RPMI8226 (cell line): Measurements from ENCODE around the gene ENAH.
"Not testable (repeated sequence)": the region's sequence is repeated elsewhere in the genome, so short reads cannot be mapped to it uniquely, and the experiment has no call there.

Experiments
- DNase-seq: peaks from one replicate; pipeline ENCODE4 v3.0.0-alpha.2; 2015

Gene ENAH

DNA sequence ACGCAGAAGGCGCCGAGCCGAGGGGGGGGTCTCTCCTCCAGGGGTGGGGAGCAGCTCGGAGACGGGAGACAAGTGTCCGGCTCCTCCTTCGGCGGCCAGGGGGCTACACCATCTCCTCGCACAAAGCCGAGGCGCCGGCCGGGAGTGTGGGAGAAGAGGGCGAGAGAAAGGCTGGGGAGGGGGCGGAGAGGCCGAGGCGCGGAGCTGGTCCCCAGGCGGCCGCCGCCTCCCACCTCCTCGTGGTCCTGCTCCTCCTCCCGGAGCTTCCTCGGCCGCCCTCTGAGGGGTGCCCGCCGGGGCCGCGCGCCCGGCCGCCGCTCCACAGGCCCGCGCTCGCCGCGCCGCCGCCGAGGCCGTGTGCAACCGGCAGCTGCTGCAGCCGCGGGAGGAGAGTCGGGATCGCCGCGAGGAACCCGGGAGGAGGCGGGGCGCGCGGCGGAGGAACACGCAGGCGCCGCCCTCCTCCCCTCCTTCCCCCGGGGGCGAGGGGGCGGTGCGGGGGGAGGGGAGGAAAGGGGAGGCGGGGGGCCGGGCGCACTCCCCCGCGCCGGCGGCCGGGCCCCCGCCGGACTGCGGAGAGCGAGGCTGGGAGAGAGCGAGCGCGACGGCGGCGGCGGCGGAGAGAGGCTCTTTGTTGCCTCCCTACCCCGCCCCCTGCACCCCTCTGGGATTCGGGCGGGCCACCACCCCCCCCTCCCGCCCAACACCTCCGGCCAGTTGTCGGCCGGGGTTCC, at the start of gene ENAH:
TSS of gene ENAH (minus strand) at position 395 of the 734 bp plus-strand sequence. CDS start 433 bp downstream, outside the sequence.
- peak; percentile 59 for DNase-seq

DNA sequence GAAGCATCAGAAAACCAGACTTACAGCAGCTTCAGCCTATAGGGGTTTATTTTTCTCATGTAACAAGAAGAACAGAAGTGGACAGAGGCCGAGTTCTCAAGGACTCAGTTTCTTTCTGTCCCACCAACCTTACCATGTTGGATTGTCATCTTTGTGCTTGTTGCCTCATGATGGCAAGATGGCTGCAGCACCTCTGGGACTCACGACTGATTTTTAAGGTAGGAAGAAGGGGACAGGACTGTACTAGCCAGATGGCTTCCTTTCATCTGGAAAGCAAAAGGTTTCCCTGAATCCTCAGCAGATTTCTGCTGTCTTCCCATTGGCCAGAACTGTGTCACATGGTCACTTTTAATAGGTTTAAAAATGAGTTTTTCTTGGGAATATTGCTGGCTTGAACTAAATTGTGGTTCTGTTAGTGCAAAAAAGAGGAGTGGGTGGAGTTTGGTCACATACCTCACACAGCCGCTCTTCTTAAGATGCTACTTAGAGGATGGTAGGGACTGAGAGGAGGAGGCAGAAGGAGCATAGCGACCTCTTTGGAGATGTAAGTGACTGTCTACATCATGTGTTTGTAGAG, 48.1 kb upstream of the ENAH start:
- no peak for DNase-seq

DNA sequence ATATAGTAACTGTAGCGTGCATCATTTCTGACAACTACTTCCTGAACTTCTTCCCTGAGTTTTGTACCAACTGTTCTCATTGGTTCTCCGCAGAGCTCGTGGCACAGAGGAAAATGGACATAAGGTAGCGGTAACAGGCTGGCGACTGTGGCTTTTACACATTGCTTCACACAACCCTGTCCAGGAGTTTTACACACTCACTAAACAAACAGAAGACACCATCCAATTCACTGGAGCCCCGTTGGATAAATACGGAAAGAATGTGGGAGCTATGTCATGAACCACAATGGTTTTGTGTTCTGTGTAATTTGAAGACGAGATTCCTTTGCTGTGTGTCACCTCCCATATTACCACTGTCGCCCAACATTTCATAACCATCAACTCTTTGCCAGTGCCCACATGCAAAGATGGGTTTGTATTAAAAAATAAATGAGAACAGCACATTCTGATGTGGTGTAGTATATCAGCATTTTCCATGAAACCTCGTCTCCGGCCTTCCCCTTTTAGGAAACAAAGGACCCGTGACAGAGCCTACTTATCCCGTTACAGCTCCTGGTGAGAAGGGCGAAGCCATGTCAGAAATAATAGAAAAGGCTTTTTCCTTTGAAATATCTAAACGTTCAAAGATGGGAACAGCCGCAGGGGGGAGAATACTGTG, 47.4 kb upstream of the ENAH start:
- no peak for DNase-seq

GRCh38 chr1:225699336-225699735, 46.4 kb upstream of the ENAH start:
- DNase-seq, result no peak

- not testable (repeated sequence) for DNase-seq
Observed at GRCh38 chr1:225698194-225698593, 45.3 kb upstream of the ENAH start.

DNA sequence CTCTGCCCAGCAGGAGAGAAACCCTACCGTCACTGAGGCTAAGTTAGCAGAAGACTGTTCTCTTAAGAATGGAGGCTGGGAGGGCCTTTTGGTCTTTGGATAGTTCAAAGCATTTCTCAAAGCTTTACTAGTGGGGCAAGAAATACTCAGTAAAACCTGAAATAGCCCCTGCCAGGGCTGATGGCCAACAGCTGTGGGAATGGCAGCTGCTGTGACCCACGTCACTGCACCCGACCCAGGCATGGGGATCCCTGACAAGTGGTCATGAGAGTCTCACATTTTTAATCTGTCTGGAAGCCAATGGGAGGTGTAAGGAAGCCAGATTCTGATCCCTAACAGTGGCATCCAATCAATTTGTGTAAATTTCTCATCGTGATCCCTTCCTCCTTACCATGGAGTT, 44.5 kb upstream of the ENAH start:
- DNase-seq, result no peak

- DNase-seq, result no peak
Observed at GRCh38 chr1:225695578-225696337, 42.8 kb upstream of the ENAH start.

- no peak for DNase-seq
Observed at GRCh38 chr1:225694151-225694603, 41.3 kb upstream of the ENAH start.

- DNase-seq, result not testable (repeated sequence)
Observed at GRCh38 chr1:225693697-225694096, 40.8 kb upstream of the ENAH start.

- no peak for DNase-seq
Observed at GRCh38 chr1:225693085-225693696, 40.3 kb upstream of the ENAH start.

GRCh38 chr1:225692517-225692879, 39.6 kb upstream of the ENAH start:
- no peak for DNase-seq

DNA sequence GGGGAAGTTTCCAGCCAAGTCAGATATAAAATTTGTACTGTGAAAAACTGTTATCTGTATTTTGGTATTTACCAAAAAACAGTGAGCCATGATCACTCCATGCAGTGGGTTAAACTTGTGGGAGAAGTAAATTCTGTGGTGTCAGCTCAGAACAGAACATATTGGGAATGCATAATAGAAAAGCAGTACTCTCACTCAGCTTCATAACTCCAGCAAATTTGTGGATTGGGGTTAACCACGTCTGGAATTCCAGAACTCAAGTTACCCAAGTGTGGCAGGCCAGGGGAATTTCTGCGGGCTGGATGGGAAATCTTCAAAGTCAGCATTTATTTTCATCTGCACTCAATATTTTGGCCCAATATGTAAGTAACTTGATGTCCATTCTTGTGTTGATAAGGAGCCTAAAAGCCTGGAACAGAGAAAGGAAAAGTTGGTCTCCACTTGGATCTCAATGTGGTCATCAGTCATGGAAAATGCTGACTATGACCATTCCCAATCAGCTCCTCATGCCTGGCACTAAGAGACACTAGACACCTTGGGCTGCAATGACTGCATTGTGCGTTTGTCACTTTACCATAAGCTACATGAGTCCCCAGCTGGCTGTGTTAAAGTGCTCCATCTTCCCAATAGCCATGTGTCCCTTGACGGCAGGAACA, 39.1 kb upstream of the ENAH start:
- no peak for DNase-seq

GRCh38 chr1:225691377-225691776, 38.5 kb upstream of the ENAH start:
- no peak for DNase-seq

GRCh38 chr1:225689882-225690459, 37.0 kb upstream of the ENAH start:
- no peak for DNase-seq

- peak; percentile 43 for DNase-seq
Observed at GRCh38 chr1:225688345-225688744, 35.4 kb upstream of the ENAH start.

GRCh38 chr1:225685476-225686176, 32.7 kb upstream of the ENAH start:
- no peak for DNase-seq

- DNase-seq, result no peak
Observed at GRCh38 chr1:225684741-225685140, 31.8 kb upstream of the ENAH start.

DNA sequence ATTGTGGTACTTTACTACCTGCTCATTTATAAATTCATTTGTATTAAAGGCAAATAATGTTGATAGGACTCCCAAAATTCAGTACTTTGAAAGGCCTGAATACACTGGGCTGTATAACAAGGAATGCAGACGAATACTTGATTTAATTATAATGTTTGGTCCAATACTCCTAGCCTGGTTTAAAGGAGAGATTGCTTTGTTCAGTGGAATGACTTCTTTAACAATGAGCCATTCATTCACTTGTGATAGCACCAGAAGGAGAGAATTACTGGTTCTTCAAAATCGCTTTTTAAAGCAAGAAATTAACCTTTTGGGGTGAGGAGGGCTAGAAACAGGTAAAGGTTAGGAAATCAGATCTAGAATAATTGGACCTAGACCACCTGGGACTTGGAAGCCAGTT, 28.3 kb upstream of the ENAH start:
- no peak for DNase-seq

DNA sequence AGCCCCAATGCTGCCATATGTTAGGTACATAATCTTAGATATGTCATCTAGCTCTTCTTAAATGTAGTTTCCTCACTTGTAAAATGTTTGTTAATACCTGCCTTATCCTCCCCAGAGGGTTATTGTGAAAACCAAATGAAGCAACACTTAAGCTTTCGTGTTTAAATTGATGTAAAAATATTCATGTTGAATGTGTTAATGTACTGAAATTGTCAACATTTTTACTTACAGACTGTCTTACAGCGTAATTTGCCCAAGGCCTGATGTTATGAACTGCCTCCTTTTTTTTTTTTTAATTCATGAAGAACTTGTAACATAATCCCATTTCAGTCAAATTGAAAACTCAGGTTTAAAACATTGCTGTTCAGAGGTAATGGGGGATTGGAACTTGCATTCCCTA, 25.6 kb upstream of the ENAH start:
- DNase-seq, result no peak

DNA sequence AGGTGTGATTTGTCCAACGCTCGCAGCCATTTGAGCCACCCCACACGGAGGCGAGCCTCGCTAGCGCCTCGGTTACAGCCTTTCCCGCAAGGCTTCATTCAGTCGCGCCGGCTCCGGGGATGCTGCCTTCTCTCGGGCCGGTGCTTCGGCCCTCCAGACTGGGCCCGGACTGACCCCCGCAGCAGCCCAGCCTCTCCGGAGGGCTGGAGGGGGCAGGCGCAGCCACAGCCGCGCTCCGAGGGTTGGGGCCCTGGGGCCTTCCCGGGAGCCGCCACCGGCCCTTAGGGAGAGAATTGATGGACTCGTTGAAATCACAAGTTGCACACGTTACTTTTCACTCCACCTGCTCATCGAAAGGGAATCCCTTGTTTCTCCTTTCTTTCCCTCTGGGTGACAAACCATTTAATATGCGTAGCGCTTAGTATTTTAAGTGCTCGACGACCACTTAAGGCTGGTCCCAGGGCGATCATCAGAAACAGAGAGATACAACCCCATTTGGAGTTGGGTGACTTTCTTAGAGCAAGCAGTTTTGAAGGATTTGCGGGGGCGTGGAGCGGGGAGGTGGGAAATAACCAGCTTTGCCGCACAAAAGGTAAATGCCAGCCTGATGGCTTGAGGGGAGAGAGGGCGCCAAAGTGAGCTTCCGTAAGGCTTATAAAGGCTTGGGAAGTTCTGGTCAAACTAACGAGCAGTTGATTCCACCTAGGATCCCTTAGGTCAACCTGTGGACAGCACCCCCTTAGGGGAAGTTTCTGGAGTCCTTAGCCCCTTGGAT, 24.6 kb upstream of the ENAH start:
- DNase-seq, result no peak

DNA sequence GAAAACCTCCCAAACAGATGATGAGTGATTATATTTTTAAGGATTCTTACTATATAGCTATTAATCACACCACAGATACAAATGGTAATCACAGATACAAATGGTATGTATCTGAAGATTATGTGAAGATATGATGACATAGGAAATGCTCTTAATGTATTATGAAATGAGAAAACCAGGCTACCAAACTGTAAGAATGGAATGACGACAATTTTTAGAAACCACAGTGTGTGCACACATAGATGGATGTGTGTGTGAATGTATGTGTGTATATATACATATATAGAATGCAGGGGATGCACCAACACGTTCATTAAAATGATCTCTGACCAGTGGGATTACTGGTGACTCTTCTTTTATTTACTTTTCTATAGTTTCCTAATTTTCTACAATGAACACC, 21.5 kb upstream of the ENAH start:
- DNase-seq, result no peak
